Loucy (cell line): ENCODE data around the gene HOXD4.

Experiments
- EZH2phosphoT487 ChIP-seq: fragments of 200-600 bp; IDR thresholded peaks from 2 replicates; pipeline ENCODE4 v1.6.1; 2018; ENCODE audit warnings: antibody characterized with exemption, mild to moderate bottlenecking, moderate library complexity, borderline replicate concordance
- TF ChIP-seq, protein P1 (sequence below): fragments of 200-600 bp; sonication (generic); conservative IDR thresholded peaks from 2 replicates; pipeline ENCODE4 v1.5.1; 2014; ENCODE audit warnings: mild to moderate bottlenecking, antibody characterized with exemption, low read length

- TF ChIP-seq, protein P1, sequence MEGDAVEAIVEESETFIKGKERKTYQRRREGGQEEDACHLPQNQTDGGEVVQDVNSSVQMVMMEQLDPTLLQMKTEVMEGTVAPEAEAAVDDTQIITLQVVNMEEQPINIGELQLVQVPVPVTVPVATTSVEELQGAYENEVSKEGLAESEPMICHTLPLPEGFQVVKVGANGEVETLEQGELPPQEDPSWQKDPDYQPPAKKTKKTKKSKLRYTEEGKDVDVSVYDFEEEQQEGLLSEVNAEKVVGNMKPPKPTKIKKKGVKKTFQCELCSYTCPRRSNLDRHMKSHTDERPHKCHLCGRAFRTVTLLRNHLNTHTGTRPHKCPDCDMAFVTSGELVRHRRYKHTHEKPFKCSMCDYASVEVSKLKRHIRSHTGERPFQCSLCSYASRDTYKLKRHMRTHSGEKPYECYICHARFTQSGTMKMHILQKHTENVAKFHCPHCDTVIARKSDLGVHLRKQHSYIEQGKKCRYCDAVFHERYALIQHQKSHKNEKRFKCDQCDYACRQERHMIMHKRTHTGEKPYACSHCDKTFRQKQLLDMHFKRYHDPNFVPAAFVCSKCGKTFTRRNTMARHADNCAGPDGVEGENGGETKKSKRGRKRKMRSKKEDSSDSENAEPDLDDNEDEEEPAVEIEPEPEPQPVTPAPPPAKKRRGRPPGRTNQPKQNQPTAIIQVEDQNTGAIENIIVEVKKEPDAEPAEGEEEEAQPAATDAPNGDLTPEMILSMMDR = no peak
- no peak for TF ChIP-seq EZH2phosphoT487
These were observed 36.0 kb downstream of the HOXD4 start for GRCh38 chr2:176187200-176187898.
